ENCODE data around the gene CRTC2. TPM values are rescaled to one million over a fixed set of nuclear protein-coding genes. Genes with fewer than 3 reads are reported as not detected.

CRTC2 gene
- total RNA-seq, 1 experiment from 2014 or later, result 33.8 TPM

DNA sequence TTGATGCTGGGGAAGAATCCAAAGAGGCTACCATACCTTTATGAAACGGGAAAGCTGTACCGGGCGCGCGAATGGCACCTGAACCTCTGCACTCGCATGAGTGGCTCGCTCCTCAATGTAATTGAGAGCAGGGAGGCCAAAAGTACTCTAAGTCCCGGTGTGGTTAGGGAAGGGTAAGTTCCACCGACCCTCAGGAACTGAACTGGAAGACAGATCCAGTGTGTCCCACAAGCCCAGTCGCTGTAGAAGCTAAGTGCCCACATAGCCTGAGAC, 36.7 kb downstream of the CRTC2 start:
- TSS peak; percentile 46 for BruUV-seq (replicated peaks)
- H3K79me2 ChIP-seq (ENCODE audit: insufficient read depth, low read length), result peaks cover 55% of the 10 kb centered on the region
- H3K4me1 ChIP-seq (ENCODE audit: control insufficient read depth in 1 of 2, insufficient read depth in 2 of 2, low read length in 2 of 2), result peaks cover 16 to 33% of the 10 kb centered on the region in 2 experiments
- ATAC-seq (no peak), DNase-seq (ENCODE audit: low read depth, low spot score) (no peak)
- H2AFZ ChIP-seq (ENCODE audit: low read depth, low read length, poor library complexity, severe bottlenecking), result no peak overlapping the region
- peaks cover 0 to 4% of the 10 kb centered on the region in 2 experiments; a peak in 1 of 4 replicates for H3K36me3 ChIP-seq (ENCODE audit: control insufficient read depth in 1 of 2, insufficient read depth in 2 of 2, low read length in 2 of 2)
- H3K27me3 ChIP-seq (ENCODE audit: insufficient read depth, low read length), result no peaks in the 10 kb centered on the region
- ChIA-PET POLR2A (no interaction called here), RAD21 (ENCODE audit: low non-redundant PET in 1 of 2, low total read pairs in 2 of 2, uncharacterized antibody in 2 of 2, unreplicated experiment in 2 of 2) (no interaction called here), CTCF (no interaction called here)
- peak overlapping the region; percentile 85 for H3K9ac ChIP-seq (ENCODE audit: low read length)
- peak overlapping the region; percentile 54 for H3K27ac ChIP-seq (ENCODE audit: low read depth, low read length)
- peak overlapping the region; percentile 93 for H3K4me2 ChIP-seq (ENCODE audit: low read length)
- 0 out of 2 replicates have a peak, but pooled peaks cover 2% of the 10 kb centered on the region for H4K20me1 ChIP-seq (ENCODE audit: insufficient read depth)
- H3K9me3 ChIP-seq (ENCODE audit: control insufficient read depth in 1 of 2, insufficient read depth in 1 of 2, low read depth in 1 of 2, low read length in 2 of 2), result no peaks in the 10 kb centered on the region
- H3K9me2 ChIP-seq (ENCODE audit: insufficient read depth), result no peaks in the 10 kb centered on the region
- peak overlapping the region; percentile 76 to 85 for H3K4me3 ChIP-seq (replicated peaks in 1 of 2; ENCODE audit: low read depth in 1 of 2, low read length in 2 of 2)
- no peak for TF ChIP-seq ELF1 (IDR thresholded peaks at IDR 0.05; ENCODE audit: borderline replicate concordance, low read depth)
- TF ChIP-seq, protein P1, sequence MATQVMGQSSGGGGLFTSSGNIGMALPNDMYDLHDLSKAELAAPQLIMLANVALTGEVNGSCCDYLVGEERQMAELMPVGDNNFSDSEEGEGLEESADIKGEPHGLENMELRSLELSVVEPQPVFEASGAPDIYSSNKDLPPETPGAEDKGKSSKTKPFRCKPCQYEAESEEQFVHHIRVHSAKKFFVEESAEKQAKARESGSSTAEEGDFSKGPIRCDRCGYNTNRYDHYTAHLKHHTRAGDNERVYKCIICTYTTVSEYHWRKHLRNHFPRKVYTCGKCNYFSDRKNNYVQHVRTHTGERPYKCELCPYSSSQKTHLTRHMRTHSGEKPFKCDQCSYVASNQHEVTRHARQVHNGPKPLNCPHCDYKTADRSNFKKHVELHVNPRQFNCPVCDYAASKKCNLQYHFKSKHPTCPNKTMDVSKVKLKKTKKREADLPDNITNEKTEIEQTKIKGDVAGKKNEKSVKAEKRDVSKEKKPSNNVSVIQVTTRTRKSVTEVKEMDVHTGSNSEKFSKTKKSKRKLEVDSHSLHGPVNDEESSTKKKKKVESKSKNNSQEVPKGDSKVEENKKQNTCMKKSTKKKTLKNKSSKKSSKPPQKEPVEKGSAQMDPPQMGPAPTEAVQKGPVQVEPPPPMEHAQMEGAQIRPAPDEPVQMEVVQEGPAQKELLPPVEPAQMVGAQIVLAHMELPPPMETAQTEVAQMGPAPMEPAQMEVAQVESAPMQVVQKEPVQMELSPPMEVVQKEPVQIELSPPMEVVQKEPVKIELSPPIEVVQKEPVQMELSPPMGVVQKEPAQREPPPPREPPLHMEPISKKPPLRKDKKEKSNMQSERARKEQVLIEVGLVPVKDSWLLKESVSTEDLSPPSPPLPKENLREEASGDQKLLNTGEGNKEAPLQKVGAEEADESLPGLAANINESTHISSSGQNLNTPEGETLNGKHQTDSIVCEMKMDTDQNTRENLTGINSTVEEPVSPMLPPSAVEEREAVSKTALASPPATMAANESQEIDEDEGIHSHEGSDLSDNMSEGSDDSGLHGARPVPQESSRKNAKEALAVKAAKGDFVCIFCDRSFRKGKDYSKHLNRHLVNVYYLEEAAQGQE (IDR thresholded peaks at IDR 0.05; ENCODE audit: low read depth), result no peak
- no peak for TF ChIP-seq ZNF274 (IDR thresholded peaks at IDR 0.05; ENCODE audit: low read depth, low read length)
- TF ChIP-seq SRF (IDR thresholded peaks at IDR 0.05; ENCODE audit: low read depth), result no peak
- TF ChIP-seq FOSL1 (IDR thresholded peaks at IDR 0.05; ENCODE audit: low read depth), result no peak
- TF ChIP-seq, protein P2, sequence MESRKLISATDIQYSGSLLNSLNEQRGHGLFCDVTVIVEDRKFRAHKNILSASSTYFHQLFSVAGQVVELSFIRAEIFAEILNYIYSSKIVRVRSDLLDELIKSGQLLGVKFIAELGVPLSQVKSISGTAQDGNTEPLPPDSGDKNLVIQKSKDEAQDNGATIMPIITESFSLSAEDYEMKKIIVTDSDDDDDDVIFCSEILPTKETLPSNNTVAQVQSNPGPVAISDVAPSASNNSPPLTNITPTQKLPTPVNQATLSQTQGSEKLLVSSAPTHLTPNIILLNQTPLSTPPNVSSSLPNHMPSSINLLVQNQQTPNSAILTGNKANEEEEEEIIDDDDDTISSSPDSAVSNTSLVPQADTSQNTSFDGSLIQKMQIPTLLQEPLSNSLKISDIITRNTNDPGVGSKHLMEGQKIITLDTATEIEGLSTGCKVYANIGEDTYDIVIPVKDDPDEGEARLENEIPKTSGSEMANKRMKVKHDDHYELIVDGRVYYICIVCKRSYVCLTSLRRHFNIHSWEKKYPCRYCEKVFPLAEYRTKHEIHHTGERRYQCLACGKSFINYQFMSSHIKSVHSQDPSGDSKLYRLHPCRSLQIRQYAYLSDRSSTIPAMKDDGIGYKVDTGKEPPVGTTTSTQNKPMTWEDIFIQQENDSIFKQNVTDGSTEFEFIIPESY (IDR thresholded peaks at IDR 0.05; ENCODE audit: extremely low read depth, insufficient replicate concordance, low read length), result no peak
- TF ChIP-seq EGR1 (IDR thresholded peaks at IDR 0.05; ENCODE audit: low read depth), result no peak
- no peak for TF ChIP-seq SP1 (IDR thresholded peaks at IDR 0.05; ENCODE audit: low read depth)
- no peak for TF ChIP-seq POLR2A (IDR thresholded peaks at IDR 0.05; ENCODE audit: borderline replicate concordance, extremely low read depth, insufficient read depth, insufficient read length)
- no peak for TF ChIP-seq YY1 (IDR thresholded peaks at IDR 0.05; ENCODE audit: extremely low read depth, insufficient replicate concordance, low read depth, low read length)
- TF ChIP-seq EZH2 (IDR thresholded peaks at IDR 0.05), result no peak
- TF ChIP-seq, protein P3, sequence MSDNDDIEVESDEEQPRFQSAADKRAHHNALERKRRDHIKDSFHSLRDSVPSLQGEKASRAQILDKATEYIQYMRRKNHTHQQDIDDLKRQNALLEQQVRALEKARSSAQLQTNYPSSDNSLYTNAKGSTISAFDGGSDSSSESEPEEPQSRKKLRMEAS (IDR thresholded peaks at IDR 0.05), result no peak
- TF ChIP-seq, protein P4, sequence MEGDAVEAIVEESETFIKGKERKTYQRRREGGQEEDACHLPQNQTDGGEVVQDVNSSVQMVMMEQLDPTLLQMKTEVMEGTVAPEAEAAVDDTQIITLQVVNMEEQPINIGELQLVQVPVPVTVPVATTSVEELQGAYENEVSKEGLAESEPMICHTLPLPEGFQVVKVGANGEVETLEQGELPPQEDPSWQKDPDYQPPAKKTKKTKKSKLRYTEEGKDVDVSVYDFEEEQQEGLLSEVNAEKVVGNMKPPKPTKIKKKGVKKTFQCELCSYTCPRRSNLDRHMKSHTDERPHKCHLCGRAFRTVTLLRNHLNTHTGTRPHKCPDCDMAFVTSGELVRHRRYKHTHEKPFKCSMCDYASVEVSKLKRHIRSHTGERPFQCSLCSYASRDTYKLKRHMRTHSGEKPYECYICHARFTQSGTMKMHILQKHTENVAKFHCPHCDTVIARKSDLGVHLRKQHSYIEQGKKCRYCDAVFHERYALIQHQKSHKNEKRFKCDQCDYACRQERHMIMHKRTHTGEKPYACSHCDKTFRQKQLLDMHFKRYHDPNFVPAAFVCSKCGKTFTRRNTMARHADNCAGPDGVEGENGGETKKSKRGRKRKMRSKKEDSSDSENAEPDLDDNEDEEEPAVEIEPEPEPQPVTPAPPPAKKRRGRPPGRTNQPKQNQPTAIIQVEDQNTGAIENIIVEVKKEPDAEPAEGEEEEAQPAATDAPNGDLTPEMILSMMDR (IDR thresholded peaks at IDR 0.05 in 2 of 3, conservative IDR thresholded peaks at IDR 0.05 in 1 of 3; ENCODE audit: borderline replicate concordance in 1 of 3, insufficient read depth in 1 of 3, low read depth in 2 of 3, low read length in 2 of 3), result no peak
- intact Hi-C loops (cut with micrococcal nuclease), result no loop called here
